22Rv1 (cell line): Measurements from ENCODE around the gene NARS2.

Experiments used
- CTCF ChIP-seq: fragments of 450-650 bp; IDR thresholded peaks from 2 replicates; pipeline ENCODE4 v1.5.1; 2017; ENCODE audit warnings: mild to moderate bottlenecking
- ZFX ChIP-seq: fragments of 450-650 bp; IDR thresholded peaks from 2 replicates; pipeline ENCODE4 v1.6.1; 2017; ENCODE audit warnings: antibody characterized with exemption, borderline replicate concordance

GRCh38 chr11:78399136-78399535, 175.5 kb downstream of the NARS2 start:
- TF ChIP-seq CTCF (no peak), ZFX (no peak)
